Activated B cell treated with CpG ODN at 0.5 μM for 24 hours (primary cell): ENCODE measurements around the gene HERC4. TPM values are rescaled to one million over a fixed set of nuclear protein-coding genes. Genes with fewer than 3 reads are reported as not detected.

Experiments used
- ATAC-seq: fragments of 200-7000 bp; cut with Tn5 transposase; one replicate; pipeline ENCODE4 v1.10.0; 2021; ENCODE audit warnings: low read depth, mild to moderate bottlenecking, moderate library complexity
- CTCF ChIA-PET: fragments of 350-600 bp; sonication (Branson Sonifier 250); formaldehyde crosslinking; loops from one replicate; lab custom pipeline; 2021; ENCODE audit warnings: antibody characterized with exemption; lab: Charles Lee
- POLR2A ChIA-PET: fragments of 350-600 bp; sonication (Branson Sonifier 250); formaldehyde crosslinking; loops from one replicate; lab custom pipeline; 2021; ENCODE audit warnings: antibody characterized with exemption; lab: Charles Lee
- DNase-seq: peaks from one replicate; pipeline ENCODE4 v3.0.0; 2022
- H3K27ac Mint-ChIP-seq: one replicate; pipeline ENCODE4 v1.8.0; 2020; ENCODE audit warnings: mixed read lengths
- H3K27me3 Mint-ChIP-seq: one replicate; pipeline ENCODE4 v1.8.0; 2021; ENCODE audit warnings: mixed read lengths
- H3K36me3 Mint-ChIP-seq: one replicate; pipeline ENCODE4 v1.8.0; 2021; ENCODE audit warnings: low read depth, mixed read lengths
- H3K4me1 Mint-ChIP-seq: one replicate; pipeline ENCODE4 v1.8.0; 2021; ENCODE audit warnings: mixed read lengths
- H3K4me3 Mint-ChIP-seq: one replicate; pipeline ENCODE4 v1.8.0; 2020; ENCODE audit warnings: mild to moderate bottlenecking, mixed read lengths
- H3K9me3 Mint-ChIP-seq: one replicate; pipeline ENCODE4 v1.8.0; 2020; ENCODE audit warnings: mixed read lengths
- CTCF ChIP-seq: fragments of 200-600 bp; IDR thresholded peaks from one replicate; pipeline ENCODE4 v1.8.0; 2022; ENCODE audit warnings: antibody characterized with exemption, mild to moderate bottlenecking
- intact Hi-C: fragments of 100-400 bp; cut with micrococcal nuclease; formaldehyde crosslinking; loops from one replicate; pipeline ENCODE4 v1.15.1; 2024
- total RNA-seq: library from RNA; stranded (reverse); gene quantifications from 2 replicates; pipeline ENCODE4 v1.2.3, GENCODE V29; 2022

HERC4 gene
- total RNA-seq, 1 donor from 2014 or later, result 84.2 TPM

- CTCF ChIA-PET, result no interaction called here
- Mint-ChIP-seq H3K36me3 (no peaks in the 10 kb centered on the region), H3K27ac (no peak overlapping the region), H3K9me3 (no peaks in the 10 kb centered on the region), H3K4me1 (peaks cover 3% of the 10 kb centered on the region), H3K27me3 (peaks cover 3% of the 10 kb centered on the region), H3K4me3 (no peak overlapping the region)
- no peak for DNase-seq
- intact Hi-C loops, result no loop called here
- TF ChIP-seq CTCF, result no peak
- ATAC-seq, result no peak
- POLR2A ChIA-PET, result no interaction called here
Observed at GRCh38 chr10:68103901-68104300, 28.8 kb upstream of the HERC4 start.

- Mint-ChIP-seq H3K9me3 (no peaks in the 10 kb centered on the region), H3K27me3 (peaks cover 3% of the 10 kb centered on the region), H3K4me1 (peaks cover 3% of the 10 kb centered on the region), H3K4me3 (no peak overlapping the region), H3K27ac (no peak overlapping the region), H3K36me3 (no peaks in the 10 kb centered on the region)
- POLR2A ChIA-PET, result no interaction called here
- DNase-seq (no peak), ATAC-seq (no peak)
- no peak for TF ChIP-seq CTCF
- intact Hi-C loops, result no loop called here
- CTCF ChIA-PET, result no interaction called here
Observed at GRCh38 chr10:68103261-68103878, 28.3 kb upstream of the HERC4 start.

GRCh38 chr10:68101066-68101465 is 26.0 kb upstream of the HERC4 start:
- DNase-seq, result no peak
- Mint-ChIP-seq H3K4me3 (no peak overlapping the region), H3K4me1 (peaks cover 3% of the 10 kb centered on the region), H3K9me3 (no peaks in the 10 kb centered on the region), H3K27ac (no peak overlapping the region), H3K27me3 (no peaks in the 10 kb centered on the region), H3K36me3 (no peaks in the 10 kb centered on the region)
- TF ChIP-seq CTCF, result no peak
- CTCF ChIA-PET, result no interaction called here
- POLR2A ChIA-PET, result interaction anchor here (0.7 kb wide), 1 partner anchor 246 kb away, joined by 3 read pairs; no protein-coding TSS in a partner anchor
- intact Hi-C loops, result no loop called here
- ATAC-seq, result no peak

- no peak overlapping the region for H3K4me3 Mint-ChIP-seq
- DNase-seq (no peak), ATAC-seq (no peak)
- no peaks in the 10 kb centered on the region for H3K36me3 Mint-ChIP-seq
- ChIA-PET POLR2A (no interaction called here), CTCF (no interaction called here)
- H3K9me3 Mint-ChIP-seq, result no peaks in the 10 kb centered on the region
- TF ChIP-seq CTCF, result no peak
- no peaks in the 10 kb centered on the region for H3K27me3 Mint-ChIP-seq
- H3K4me1 Mint-ChIP-seq, result peaks cover 3% of the 10 kb centered on the region
- intact Hi-C loops, result no loop called here
- H3K27ac Mint-ChIP-seq, result no peak overlapping the region
Observed at GRCh38 chr10:68099736-68100135, 24.7 kb upstream of the HERC4 start.

GRCh38 chr10:68096913-68097516 is 21.9 kb upstream of the HERC4 start:
- intact Hi-C loops, result no loop called here
- CTCF ChIA-PET, result interaction anchor here (0.5 kb wide), 1 partner anchor 233 kb away, joined by 3 read pairs; no protein-coding TSS in a partner anchor
- no peaks in the 10 kb centered on the region for H3K36me3 Mint-ChIP-seq

More at GRCh38 chr10:68096913-68097516, 21.9 kb upstream of the HERC4 start:
- DNase-seq (no peak), ATAC-seq (no peak)
- H3K4me1 Mint-ChIP-seq, result peaks cover 7% of the 10 kb centered on the region
- H3K27me3 Mint-ChIP-seq, result no peaks in the 10 kb centered on the region
- no peak for TF ChIP-seq CTCF
- H3K27ac Mint-ChIP-seq, result no peak overlapping the region
- H3K4me3 Mint-ChIP-seq, result no peak overlapping the region
- no peaks in the 10 kb centered on the region for H3K9me3 Mint-ChIP-seq
- POLR2A ChIA-PET, result no interaction called here
